ENCODE data around the gene VENTX.

Gene VENTX, protein sequence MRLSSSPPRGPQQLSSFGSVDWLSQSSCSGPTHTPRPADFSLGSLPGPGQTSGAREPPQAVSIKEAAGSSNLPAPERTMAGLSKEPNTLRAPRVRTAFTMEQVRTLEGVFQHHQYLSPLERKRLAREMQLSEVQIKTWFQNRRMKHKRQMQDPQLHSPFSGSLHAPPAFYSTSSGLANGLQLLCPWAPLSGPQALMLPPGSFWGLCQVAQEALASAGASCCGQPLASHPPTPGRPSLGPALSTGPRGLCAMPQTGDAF

DNA sequence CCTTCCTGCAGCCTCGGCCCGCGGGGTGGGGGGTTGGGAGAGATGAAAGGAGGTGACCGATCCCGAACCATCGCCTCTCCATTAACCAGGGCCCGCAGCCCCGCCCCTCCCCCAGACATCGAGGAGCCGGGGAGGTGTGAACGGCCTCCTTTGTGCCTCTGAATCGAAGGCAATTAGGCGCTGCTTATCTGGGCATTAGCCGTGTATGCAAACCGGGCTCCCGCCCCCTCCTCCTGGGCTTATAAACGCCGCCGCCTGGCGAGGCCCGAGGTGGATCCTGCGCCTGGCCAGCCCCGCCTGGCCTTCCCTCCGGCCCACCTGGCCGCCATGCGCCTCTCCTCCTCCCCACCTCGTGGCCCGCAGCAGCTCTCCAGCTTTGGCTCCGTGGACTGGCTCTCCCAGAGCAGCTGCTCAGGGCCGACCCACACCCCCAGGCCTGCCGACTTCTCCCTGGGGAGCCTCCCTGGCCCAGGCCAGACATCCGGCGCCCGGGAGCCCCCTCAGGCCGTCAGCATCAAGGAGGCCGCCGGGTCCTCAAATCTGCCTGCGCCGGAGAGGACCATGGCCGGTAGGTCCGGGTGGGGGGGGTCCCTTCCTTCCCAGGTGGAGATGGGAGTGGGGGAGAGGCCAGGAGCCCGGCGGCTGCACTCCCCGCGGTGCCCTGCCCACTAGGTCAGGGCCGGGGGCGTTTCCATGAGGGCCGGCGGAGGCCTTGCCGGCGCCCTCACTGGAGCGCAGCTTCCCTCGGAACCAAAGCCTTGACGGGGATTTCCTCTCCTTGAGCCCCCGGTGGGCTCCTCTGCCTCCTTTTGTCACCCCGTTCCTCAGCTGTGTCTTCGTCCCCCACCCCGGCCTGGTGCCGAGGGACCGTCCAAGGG is at the start of gene VENTX:
Gene VENTX, plus strand, starts transcription at position 268 of the 878 bp plus-strand sequence. Its CDS starts 60 bp downstream, at position 328.
- DNase-seq (ENCODE audit: low read depth): no peak
- H3K4me3 ChIP-seq (ENCODE audit: low read depth, low read length): no peak within 1 kb of the TSS
- TF ChIP-seq, protein P1, sequence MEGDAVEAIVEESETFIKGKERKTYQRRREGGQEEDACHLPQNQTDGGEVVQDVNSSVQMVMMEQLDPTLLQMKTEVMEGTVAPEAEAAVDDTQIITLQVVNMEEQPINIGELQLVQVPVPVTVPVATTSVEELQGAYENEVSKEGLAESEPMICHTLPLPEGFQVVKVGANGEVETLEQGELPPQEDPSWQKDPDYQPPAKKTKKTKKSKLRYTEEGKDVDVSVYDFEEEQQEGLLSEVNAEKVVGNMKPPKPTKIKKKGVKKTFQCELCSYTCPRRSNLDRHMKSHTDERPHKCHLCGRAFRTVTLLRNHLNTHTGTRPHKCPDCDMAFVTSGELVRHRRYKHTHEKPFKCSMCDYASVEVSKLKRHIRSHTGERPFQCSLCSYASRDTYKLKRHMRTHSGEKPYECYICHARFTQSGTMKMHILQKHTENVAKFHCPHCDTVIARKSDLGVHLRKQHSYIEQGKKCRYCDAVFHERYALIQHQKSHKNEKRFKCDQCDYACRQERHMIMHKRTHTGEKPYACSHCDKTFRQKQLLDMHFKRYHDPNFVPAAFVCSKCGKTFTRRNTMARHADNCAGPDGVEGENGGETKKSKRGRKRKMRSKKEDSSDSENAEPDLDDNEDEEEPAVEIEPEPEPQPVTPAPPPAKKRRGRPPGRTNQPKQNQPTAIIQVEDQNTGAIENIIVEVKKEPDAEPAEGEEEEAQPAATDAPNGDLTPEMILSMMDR (conservative IDR thresholded peaks at IDR 0.05; ENCODE audit: low read depth, low read length): no peak

DNA sequence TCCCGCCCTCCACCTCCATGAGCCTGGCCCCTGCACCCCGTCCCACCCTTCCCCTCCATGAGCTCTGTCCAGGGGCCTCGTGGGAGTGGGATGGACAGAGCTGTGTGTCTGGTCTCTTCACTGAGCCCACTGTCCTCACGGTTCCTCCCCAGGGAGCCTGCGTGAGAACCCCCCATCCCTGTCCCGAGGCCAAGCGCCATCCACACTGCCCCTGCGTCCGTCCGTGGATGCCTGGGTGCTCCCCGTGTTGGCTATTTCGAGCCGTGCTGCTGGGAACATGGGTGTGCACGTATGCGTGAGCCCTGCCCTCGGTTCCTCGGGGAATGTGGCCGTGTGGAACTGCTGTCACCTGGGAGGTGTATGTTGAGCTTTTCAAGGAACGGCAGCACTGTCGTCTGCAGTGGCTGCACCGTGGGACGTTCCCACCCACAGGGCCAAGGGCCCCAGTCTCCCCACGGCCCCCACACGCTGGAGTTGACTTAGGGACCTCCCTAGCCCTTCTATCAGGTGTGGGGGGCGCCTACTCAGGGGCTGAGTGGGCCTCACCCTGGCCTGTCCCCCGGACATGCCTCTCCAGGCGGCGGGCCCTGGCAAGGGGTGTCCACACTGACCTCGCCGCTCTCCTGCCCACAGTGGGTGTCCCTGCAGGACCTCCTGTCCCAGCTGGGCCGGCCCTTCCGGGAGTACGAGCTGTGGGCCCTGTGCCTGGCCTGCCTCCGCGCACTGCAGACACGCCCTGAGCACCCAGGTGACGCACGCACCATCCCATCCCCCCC is 49.6 kb upstream of the VENTX start:
- DNase-seq (ENCODE audit: low read depth): no peak
- TF ChIP-seq, protein P1 (conservative IDR thresholded peaks at IDR 0.05; ENCODE audit: low read depth, low read length): no peak
- H3K4me3 ChIP-seq (ENCODE audit: low read depth, low read length): no peak overlapping the region

DNA sequence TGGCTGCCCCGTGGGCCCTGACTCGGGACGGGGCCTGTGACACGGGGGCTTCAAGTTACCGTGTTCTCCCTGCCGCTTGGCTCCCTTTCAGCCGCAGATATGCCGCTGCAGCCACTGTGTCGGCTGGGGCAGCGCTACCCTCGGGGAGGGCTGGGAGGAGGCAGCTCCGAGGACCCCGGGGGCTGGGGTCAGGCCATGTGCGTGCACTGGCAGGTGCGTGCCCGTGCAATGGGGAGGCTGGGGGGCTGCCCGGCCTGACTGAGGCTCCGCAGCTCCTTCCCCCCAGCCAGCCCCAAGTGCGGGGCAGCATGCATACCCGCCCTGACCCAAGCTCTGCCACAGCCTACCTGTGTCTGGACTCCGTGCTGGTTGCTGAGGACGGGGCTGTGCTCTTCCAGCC is 48.4 kb upstream of the VENTX start:
- TF ChIP-seq, protein P1 (conservative IDR thresholded peaks at IDR 0.05; ENCODE audit: low read depth, low read length): no peak
- no peak for DNase-seq (ENCODE audit: low read depth)
- no peak overlapping the region for H3K4me3 ChIP-seq (ENCODE audit: low read depth, low read length)

DNA sequence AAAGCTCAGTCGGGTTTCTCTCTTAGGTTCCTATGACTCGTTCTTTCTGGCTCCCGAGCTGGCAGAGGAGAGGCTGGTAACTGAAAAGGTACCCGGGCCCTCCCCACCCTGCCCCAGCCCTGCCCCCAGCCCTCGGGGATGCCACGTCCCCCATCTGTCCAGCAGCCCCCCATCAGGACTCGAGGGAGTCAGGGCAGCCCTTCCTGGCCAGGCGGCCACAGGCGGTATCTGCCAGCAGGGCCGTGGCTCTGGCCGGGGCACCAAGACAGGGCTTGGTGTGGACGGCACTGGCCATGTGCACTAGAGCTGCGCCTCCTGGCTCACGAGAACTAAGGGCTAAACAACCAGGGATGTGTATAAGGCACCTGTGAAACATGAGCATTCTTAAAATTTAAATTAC is 47.9 kb upstream of the VENTX start:
- no peak overlapping the region for H3K4me3 ChIP-seq (ENCODE audit: low read depth, low read length)
- TF ChIP-seq, protein P1 (conservative IDR thresholded peaks at IDR 0.05; ENCODE audit: low read depth, low read length): no peak
- DNase-seq (ENCODE audit: low read depth): no peak

DNA sequence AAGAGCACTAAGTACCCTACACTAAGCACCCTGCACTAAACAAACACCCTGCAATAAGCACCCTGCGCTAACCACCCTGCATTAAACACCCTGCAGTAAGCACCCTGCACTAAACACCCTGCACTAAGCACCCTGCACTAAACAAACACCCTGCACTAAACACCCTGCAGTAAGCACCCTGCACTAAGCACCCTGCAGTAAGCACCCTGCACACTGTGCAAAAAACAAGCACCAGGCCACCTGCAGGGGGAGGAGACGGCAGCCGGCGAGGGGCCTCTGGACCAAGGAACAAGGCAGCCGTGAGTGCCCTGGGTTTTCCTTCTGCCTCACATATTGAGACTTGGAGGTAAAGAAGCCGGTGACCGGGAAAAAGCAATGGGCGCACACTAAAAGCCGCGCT is 47.4 kb upstream of the VENTX start:
- no peak for DNase-seq (ENCODE audit: low read depth)
- H3K4me3 ChIP-seq (ENCODE audit: low read depth, low read length): no peak overlapping the region
- TF ChIP-seq, protein P1 (conservative IDR thresholded peaks at IDR 0.05; ENCODE audit: low read depth, low read length): no peak

DNA sequence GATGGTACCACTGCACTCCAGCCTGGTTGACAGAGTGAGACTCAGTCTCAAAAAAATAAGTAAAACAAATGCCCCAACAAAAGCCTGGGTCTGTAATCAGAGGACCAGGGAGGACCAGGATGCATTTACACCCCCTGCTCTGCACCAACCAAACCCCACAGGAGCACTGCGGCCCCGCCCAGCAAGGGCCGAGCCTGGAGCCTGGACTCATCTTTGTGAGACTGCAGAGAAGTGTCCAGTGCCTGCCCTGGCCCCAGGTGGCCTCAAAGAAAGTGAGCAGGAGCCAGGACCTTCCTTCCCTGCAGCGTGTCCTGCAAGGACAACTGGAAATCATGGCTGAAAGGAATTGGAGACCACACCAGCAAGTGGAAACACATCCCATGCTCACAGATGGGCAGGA is 46.0 kb upstream of the VENTX start:
- TF ChIP-seq, protein P1 (conservative IDR thresholded peaks at IDR 0.05; ENCODE audit: low read depth, low read length): no peak
- DNase-seq (ENCODE audit: low read depth): no peak
- no peak overlapping the region for H3K4me3 ChIP-seq (ENCODE audit: low read depth, low read length)

Measured in choroid plexus epithelial cell (primary cell).